ENCODE results near the gene ARHGAP6.

ARHGAP6 gene

DNA sequence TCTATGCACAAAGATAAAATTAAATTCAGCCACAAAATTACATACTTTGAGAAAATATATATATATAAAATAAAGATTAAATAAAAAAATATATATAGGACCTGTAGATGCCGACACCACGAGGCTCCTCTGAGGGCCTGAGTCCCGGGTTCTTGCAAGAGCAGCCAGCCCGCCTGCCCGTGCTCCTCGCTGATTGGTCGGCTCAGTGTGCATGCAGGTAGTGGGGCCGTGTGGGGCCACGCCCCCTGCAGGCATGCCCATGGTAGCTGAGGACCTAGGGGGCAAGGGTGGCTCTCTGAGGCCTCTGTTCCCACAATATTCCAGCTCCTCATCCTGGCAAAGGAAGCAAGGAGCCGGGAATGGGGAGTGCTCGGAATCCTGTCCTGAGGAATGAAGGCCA is 453.0 kb downstream of the ARHGAP6 start:
- no peak for DNase-seq

- peak; percentile 35 for DNase-seq
Observed at GRCh38 chrX:11210415-11210801, 455.3 kb downstream of the ARHGAP6 start.

GRCh38 chrX:11209798-11210414 is 455.8 kb downstream of the ARHGAP6 start:
- peak; percentile 34 for DNase-seq

GRCh38 chrX:11206716-11207115 is 459.0 kb downstream of the ARHGAP6 start:
- DNase-seq = no peak

DNA sequence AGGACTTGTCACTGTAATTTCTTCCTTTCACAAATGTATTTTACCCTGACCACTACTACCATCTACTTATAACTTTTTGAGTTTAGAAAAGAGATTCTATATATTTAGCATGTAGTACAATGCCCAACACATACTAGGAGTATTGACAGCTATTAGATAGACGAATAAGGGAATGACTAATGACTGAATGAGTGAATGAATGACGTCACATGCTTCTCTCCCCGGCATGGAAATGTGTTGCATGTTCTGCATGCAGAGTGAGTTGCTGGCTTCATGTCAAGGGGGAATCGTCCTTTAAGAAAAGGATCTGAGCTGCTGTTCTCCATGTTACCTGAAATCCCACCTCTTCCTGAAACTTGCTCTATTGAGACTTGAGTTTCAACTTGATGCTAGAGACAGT is 459.9 kb downstream of the ARHGAP6 start:
- DNase-seq = no peak

GRCh38 chrX:11197671-11198070 is 468.0 kb downstream of the ARHGAP6 start:
- DNase-seq = no peak

DNA sequence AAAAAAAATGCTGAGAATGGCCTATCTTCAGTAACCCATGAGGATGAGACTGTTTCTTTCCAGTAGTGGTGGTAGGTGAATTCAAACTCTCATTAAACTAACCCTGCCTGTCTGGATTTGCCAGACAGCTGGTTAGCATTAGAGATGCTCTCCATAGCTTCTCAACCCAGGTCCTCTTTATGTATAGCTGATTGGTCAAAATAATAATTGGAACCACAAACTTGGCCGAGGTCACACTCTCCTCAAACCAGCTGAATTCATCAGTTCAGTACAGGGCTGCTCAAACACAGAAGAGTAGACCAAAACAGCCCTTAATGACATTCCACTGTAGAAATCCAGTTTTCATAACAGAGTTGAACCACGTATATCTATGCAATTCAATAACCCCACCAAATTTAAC is 469.2 kb downstream of the ARHGAP6 start:
- peak; percentile 42 for DNase-seq

DNA sequence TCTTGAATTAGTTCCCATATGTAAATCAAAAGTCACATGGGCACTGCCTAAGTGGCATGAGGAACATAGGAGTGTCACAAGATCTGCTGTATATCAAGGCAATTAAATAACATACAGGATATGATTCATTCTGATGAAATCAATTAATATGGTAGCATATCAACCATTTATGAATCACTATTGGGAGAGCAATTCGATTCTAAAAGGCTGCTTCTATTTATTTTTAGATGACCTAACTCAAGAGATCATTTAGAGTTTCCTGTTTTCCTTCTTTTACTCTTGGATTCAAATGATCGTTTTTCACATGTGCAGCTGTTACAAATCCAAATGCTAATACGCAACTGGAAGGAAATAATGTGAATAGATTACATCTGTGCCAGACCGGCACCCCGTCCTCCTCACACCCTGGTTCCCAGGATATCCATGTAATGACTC is 472.7 kb downstream of the ARHGAP6 start:
- DNase-seq = no peak

DNA sequence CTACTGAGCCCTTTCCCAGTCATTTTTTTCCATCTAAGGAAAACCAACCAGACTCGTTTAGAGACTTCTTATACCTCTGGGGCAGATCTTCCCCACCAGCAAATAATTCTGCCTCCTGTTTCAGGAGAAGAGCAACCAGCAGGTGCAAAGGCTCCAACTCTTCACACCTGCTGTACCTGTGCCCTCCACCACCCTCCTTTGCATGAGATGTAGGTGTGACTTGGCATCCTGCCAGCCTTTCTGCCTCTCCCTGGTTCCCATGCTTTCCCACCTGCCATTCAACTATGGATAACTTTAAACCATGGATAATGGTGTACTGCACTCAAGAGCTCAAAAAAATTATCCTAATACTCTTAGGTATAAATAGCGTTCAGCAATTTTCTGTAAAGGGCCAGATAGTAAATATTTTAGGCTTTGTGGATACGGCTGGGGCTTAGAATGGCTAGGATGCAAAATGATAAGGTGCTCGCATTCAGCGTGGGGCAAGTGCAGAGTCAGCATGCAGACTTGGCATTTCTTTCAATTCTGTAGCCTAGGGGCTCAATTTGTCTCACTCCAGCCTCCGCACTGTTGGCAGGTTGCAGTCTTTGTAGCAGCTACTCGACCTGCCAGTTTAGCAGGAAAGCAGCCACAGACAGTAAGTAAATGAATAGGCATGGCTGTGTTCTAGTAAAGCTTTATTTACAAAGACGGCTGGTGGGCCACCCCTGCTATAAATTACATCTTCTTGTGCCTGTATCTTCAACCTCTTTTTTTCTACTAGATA is 474.8 kb downstream of the ARHGAP6 start:
- DNase-seq = no peak

DNA sequence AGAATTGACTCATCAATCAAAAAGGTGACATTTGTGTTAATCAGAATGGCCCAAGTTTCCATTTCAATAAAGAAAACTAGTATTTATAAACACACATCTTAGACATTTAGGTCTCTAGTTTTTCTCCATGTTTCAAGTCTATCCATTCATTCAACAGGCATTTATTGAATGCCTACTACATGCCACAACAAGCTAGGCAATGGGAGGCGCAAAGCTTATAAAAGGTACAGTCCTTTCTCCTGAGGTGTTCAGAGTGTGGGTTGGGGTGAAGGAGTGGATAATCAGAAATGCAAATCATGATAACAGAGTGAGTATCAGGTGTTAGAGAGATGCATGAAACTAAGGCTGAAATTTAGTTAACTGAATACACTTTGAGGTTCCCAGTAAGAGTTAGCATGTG is 476.6 kb downstream of the ARHGAP6 start:
- DNase-seq = no peak

DNA sequence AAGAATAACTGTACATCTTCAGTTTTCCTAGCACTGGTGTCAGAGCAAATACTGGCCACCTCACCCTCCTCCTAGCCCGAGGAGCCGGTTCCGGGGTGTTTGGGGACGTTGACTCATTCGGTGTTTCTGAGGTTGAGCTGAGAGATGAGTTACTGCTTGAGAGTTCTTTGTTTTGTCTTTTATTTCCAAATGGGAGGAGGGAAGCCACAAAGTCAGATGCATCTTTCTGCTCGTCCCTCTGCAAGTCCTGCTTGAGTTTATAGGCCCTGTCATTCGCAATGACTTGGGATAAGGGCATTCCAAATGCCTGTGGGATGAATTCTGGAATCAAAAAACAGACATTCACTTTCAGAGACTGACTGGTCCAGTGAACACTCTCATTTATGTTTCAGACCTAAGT is 477.1 kb downstream of the ARHGAP6 start:
- peak; percentile 67 for DNase-seq

GRCh38 chrX:11187001-11187400 is 478.7 kb downstream of the ARHGAP6 start:
- DNase-seq = no peak

GRCh38 chrX:11185861-11186260 is 479.9 kb downstream of the ARHGAP6 start:
- DNase-seq = no peak

GRCh38 chrX:11180571-11180970 is 485.1 kb downstream of the ARHGAP6 start:
- DNase-seq = no peak

DNA sequence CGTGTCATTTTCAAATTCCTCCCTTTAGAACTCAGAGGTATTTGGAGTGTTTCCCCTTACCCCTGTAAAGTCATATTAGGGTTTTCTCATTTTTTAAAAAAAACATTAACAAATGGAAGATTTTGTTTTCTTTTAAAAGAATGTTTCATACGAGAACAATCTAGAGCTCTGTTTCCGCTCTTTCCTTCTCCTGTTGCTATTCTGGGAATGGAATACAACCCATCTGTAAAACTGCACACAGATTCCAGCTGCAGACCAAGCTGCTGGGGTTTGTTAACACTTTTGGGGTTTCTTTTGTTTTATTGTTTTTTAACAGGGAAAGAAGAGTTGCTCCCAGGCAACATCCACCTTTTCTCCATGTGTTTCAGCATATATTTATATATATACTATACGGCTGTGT is 493.3 kb downstream of the ARHGAP6 start:
- no peak for DNase-seq

- no peak for DNase-seq
Observed at GRCh38 chrX:11171956-11172355, 493.8 kb downstream of the ARHGAP6 start.

GRCh38 chrX:11164433-11164832 is 501.3 kb downstream of the ARHGAP6 start:
- no peak for DNase-seq

- DNase-seq = no peak
Observed at GRCh38 chrX:11159149-11159548, 506.6 kb downstream of the ARHGAP6 start.

DNA sequence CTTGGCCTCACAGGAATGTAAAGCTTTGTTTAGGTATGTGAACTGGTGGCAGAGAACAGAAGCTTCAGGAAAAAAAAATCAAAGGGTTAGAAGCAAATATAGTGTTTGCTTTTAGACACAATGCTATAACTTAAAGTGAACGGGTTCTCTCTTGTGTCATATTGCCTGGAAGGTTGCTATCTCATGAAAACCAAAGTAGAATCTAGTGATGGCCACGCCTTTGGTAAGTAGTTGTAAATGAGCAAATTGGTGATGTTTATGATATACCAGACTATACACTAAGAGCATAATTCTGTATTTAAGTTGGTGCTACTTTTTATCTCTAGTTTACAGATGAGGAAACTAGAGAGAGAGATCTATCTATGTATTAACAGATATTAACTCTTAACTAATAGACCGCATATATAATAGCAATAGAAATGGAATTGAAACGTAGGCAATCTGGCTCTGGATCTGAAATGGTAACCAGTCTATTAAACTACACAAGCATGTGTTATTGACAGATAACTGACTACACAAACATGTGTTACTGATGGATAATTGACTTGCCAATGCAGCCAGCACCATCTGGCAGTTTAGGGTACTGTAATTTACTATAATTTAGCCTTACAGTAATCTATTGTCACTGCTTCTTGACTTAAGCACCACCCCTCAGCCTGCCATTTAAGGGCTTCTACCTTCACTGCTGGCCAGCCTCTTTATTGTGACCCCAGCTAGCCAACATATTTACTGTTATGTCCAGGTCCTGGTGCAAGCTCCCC is 513.7 kb downstream of the ARHGAP6 start:
- DNase-seq = no peak

DNA sequence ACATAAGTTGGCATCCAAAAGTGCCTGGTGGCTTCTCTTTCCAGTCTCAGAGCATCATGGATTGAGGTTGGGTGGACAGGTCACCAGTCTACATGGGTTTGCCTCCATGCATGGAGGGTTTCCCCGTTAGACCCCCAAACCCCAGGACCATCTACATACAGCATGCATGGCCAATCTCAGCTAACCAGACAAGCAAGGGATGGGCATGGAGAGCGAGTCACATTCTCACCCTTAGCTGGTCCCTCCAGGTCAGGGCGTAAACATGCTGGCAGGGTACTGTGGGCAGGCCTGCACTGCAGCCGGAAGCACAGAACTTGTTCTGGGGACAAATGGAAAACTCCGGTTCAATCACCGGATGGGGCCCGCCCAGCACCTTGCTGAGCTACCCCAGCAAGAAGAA is 517.3 kb downstream of the ARHGAP6 start:
- no peak for DNase-seq

DNA sequence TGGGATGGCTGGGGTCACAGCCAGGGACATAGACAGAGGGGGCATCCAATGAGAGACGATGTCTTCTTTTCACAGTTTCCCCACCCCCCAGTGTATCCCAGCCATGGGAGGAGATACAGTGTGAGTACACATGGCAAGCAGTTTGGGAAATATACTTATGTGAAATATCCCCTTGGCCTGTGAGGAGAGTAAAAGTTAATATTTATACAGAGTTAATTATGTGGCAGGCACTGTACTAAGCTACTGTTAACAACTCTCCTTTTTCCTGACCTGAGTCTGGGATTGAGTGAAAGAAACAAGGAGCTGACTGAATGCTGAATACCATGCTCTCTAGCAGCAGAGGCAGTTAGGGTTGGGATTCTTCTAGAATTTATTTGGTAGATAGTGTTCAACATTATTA is 519.3 kb downstream of the ARHGAP6 start:
- no peak for DNase-seq

DNA sequence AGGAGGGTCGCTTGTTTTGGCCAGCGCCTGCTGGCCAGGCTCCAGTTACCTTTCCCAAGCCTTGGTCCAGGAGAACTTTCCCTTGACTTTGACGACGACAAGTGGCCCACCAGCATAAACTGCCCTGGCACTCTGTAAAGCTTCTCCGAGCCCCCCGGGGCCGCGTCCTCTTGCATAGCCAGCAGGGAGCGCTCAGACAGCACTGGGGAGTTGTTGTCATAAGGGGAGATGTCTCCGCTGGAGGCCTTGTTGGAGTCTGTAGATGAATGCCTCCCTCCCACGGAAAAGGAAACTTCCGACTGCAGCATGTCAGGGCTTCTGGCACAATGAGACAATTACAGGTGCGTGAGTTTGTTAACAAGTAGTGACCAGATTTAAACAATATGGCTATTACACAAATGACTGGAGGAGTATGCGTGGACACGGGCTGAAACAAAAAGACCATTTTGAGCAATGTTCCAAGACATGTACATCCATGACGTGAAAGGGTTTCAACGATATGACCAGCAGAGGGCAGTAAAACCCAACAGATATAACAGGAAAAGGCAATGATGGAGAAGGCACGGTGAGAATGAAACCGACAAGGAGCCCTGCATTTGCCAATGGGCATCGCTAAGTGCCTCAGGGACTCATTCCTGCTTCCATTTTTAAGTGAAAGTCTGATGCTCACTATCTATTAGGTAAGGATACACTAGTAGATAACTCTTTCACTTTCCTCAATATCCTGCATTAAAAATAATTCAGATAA is 521.6 kb downstream of the ARHGAP6 start:
- DNase-seq = peak; percentile 75
